Measurements from ENCODE around the gene MYO1C.
"Not testable (repeated sequence)": the region's sequence is repeated elsewhere in the genome, so short reads cannot be mapped to it uniquely, and the experiment has no call there.

Gene MYO1C

DNA sequence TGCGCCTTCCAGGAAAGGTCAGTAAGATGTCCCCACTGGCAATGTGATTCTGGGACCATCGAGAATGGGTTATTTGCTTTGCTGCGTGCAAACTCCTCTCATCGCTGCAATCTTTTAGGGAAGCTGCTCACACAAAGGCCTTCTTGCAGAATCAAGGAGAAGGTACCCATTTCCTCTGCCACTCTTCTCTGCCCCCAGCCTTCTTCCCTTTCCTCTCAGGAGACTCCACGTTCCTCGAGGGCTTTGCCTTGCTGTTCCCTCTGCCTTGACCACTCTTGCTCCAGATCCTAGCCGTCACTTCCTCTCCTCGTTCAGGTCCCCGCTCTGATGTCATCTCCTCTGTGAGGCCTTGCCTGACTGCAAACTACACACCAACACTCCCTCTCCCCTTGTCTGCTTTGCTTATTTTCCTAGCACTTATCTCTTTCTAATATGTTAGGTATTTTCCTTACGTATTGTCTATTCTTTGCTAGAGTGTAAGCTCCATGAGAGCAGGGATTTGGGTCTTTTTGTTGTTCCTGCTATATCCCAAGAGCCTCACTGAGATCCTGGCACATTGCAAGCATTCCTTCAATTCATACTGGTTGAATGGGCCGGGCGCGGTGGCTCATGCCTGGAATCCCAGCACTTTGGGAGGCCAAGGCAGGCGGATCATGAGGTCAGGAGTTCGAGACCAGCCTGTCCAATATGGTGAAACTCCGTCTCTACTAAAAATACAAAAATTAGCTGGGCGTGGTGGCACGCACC, 31.1 kb downstream of the MYO1C start:
- DNase-seq = peak; percentile 83 to 87 (median 84)

DNA sequence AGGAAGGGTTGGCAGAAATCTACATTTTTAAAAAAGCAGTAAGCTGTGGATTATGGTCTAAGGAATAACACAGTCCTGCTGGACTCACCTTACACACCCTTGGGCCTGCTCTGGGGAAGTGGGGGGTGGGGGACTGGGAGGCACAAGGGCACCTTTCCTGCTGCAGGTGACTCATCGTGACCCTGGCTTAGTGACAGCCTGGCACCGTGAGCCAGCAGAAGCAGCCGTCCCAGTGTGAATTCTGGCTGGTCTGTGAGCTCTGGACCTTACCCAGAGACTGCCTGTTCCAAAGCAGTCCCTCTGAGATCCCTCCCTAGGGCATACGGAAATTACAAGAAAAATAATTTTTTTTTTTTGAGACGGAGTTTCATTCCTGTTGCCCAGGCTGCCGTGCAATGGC, 32.3 kb downstream of the MYO1C start:
- no peak for DNase-seq

DNA sequence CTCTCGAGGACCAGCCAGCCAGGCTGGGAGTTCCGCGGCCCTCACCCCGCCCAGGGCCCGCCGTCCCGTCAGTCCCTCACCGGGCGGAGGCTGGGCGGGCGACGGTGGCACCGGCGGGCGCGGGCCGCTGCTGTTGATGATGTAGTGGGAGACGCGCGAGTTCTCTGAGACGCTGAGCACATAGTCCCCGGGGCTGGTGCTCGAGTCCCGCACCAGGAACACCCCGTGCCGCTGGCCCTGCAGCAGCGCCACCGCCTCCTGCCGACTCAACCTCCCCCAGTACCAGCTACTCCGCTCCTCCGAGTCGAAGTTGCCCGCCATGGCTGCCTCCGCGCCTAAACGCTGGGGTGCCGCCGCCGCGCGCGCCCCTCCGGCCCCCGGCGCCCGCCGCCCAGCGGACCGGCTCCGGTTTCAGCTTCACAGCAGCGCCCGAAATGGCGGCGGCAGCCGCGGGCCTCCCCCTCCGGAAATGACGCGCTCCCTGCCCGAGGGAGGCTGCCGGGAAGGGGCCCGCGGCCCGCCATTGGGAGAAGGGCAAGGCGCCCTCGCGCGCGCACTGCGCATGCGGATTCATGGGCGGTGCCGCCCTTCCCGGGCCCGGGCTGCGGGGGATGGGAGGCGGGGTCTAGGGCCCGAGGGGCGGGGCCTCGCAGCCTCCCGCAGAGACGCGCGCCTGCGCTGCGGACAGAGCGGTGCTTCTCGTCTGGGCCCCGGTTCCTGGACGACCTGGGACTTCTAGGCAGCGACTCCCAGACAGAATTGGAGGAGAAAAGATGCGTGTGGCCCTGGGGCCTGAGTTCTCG, 36.5 kb downstream of the MYO1C start, which contains the start of gene CRK:
CRK (minus strand) TSS at position 436 of the 803 bp plus-strand sequence; CDS start at position 321, 115 bp downstream.
- DNase-seq = peak; percentile 99 to 100 (median 100)

DNA sequence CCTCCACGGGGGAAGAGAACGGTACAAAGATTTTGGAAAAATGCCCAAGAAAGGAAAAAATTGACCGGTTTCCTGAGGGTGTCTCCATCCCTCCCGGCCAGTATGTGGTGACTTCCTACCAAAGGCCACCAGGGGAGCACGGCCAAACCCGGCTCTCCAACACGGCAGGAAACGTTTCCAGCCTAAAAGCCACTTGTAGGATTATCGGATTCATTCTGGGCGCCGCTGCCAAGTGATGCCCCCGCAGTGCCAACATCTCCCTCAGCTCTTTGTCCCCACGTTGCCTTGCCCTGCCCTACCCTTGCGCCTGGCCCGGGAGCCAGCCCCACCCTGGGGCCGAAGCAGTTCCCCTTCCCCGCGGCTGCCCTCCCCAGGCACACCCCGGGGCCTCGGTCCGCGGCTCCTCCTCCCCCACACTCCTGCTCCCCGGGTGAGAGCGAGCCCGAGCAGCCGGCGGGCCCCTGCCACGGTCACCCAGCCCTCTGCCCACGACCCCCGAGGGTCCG, 37.1 kb downstream of the MYO1C start:
- peak; percentile 70 to 82 (median 74) for DNase-seq

DNA sequence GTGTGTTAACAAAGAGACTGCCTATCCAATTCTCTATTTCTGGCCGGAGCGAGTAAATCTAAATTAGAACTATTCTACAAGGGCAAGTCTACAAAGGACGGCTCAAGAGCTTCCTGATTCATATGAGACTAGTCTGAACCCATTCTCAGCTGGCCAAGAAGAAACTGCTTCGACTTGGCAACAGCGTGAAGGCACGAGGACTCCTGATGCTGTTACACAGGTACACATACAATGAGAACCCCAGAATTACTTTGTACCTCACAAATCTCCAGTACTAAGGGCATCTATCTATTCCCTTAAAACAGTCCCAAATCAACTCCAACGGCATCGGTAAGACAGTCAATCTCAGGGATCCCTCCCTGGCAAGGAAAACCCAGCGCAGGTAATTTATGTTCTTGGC, 37.9 kb downstream of the MYO1C start:
- DNase-seq = no peak

DNA sequence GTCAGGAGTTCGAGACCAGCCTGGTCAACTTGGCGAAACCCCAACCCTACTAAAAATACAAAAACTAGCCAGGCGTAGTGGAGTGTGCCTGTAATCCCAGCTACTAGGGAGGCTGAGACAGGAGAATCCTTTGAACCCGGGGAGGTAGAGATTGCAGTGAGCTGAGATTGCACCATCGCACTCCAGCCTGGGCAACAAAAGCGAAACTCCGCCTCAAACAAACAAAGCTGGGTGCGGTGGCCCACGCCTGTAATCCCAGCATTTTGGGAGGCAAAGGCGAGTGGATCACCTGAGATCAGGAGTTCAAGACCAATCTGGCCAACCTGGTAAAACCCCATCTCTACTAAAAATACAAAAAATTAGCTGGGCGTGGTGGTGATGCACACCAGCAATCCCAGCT, 38.8 kb downstream of the MYO1C start:
- DNase-seq = not testable (repeated sequence)

DNA sequence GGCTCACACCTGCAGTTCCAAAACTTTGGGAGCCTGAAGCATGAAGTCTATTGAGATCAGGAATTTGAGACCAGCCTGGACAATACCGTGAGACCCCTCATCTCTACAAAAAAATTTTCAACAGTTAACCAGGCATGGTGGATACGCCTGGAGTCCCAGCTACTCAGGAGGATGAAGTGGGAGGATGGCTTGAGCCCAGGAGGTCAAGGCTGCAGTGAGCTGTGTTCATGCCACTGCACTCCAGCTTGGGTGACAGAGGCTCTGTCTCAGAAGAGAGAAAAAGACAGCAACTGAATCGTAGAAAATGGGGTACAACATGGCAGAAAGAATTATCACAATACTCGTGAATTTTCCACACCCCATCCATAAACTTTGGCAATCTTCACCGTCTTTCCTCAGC, 39.6 kb downstream of the MYO1C start:
- no peak for DNase-seq

DNA sequence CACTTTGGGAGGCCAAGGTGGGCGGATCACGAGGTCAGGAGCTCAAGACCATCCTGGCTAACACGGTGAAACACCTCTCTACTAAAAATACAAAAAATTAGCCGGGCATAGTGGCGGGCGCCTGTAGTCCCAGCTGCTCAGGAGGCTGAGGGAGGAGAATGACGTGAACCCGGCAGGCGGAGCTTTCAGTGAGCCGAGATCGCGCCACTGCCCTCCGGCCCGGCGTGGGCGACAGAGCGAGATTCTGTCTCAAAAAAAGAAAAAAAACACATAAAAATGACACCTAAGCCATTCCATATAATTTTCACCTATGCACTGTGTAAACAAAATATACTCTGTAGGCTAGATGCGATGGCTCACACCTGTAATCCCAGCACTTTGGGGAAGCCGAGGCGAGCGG, 42.2 kb downstream of the MYO1C start:
- DNase-seq = not testable (repeated sequence)

DNA sequence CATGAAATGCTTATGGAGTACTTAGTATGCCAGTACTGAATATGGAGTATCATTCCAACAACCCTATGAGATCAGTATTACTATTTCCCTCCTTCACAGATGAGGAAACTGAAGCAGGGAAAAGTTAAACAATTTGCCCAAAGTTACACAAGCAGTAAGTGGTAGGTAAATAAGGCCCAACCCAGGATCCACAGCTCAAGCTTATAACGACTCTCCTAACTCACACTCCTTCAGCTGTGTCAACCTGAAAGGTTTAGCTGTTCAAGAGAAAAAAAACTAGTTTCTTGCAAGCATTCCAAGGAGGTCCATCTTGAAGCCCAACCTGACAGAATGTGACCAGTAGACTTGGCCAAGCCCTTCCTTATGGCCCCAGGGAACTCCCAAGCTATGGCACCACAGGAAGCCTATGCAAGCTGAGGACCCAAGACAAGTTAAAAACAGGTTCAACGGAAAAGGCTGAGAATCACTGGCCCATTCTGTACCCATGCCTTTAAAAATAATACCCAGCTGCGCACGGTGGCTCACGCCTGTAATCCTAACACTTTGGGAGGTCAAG, 43.0 kb downstream of the MYO1C start:
- DNase-seq = no peak

DNA sequence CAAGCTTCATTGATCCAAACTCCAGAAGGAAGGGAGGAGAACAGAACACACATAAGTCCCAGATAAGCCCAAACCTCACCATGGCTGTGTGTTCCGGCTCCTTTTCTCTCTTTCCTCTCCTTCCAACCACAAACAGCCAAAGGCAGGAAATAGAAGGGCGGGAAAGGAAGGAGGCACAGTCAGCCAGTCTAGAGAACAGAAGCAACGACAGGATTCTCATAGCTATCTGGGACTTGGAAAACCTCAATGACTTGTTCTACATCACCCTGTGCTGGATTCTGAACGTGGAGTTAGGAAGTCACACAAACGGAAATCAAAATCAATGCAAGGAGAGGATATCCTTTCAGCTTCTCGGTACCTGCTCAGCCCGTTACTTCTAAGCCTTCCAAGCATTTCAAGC, 45.4 kb downstream of the MYO1C start:
- peak in 1 of 3 donors; percentile 17 for DNase-seq

DNA sequence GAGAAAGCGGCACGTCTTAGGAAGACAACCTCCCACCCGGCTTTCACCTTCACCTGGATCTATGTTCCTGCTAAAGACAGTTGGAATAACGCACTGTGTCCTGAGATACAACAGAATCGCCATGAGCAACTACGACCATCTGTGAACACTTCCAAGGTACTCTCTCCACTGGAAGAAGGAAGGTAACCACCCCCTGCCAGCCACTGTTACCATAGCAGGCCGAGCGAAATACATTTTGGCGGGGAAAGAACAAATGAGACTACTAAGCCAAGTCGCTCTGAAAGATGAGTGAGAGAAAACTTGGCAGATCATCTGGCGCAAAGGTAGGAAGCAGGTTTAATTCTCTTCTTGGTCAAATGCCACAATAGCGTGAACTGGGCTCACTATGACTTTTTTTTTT, 46.3 kb downstream of the MYO1C start:
- DNase-seq = no peak

DNA sequence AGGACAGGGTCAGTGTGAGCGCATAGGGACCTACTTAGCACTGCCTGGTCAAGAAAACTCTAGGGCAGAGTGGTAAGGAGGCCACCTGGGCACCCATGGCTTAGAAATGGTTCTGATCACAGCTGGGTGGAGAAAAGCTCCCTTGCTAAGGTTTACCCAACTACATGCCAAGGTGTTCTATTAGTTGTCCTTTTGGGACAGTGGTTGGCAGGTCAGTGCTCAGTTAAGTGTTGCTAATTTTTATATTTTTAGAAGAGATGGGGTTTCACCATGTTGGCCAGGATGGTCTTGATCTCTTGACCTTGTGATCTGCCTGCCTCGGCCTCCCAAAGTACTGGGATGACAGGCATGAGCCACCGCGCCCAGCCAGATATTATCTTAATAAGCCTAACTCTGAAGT, 46.8 kb downstream of the MYO1C start:
- not testable (repeated sequence) for DNase-seq

DNA sequence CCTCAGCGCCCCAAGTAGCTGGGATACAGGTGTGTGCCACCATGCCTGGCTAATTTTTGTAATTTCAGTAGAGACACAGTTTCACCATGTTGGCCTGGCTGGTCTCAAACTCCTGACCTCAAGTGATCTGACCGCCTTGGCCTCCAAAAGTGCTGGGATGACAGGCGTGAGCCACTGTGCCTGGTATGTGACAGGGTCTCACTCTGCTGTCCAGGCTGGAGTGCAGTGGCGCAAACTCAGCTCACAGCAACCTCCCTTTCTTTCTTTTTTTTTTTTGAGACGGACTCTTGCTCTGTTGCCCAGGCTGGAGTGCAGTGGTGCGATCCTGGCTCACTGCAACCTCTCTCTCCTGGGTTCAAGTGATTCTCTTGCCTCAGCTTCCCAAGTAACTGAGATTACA, 49.8 kb downstream of the MYO1C start:
- DNase-seq = not testable (repeated sequence)

DNA sequence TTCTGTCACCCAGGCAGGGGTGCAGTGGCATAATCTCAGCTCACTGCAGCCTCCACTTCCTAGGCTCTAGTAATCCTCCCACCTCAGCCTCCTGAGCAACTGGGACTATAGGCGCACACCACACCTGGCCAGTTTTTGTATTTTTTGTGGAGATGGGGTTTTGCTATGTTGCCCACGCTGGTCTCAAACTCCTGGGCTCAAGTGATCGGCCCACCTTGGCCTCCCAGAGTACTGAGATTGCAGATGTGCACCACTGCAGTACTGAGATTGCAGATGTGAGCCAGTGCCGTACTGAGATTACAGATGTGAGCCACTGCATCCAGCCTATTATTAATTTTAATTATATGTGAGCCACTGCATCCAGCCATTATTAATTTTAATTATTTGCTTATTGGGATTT, 50.3 kb downstream of the MYO1C start:
- DNase-seq = no peak

DNA sequence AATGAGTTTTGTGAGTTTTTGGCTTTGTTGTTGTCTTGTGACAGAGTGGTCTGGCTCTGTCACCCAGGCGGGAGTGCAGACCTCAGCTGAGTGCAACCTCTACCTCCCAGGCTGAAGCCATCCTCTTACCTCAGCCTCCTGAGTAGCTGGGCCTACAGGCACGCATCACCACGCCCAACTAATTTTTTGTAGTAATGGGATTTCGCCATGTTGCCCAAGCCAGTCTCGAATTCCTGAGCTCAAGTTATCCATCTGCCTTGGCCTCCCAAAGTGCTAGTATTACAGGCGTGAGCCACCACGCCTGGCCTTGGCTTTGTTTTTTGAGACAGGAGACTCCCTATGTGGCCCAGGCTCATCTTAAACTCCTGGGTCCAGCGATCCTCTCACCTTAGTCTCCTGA, 51.6 kb downstream of the MYO1C start:
- DNase-seq = no peak

DNA sequence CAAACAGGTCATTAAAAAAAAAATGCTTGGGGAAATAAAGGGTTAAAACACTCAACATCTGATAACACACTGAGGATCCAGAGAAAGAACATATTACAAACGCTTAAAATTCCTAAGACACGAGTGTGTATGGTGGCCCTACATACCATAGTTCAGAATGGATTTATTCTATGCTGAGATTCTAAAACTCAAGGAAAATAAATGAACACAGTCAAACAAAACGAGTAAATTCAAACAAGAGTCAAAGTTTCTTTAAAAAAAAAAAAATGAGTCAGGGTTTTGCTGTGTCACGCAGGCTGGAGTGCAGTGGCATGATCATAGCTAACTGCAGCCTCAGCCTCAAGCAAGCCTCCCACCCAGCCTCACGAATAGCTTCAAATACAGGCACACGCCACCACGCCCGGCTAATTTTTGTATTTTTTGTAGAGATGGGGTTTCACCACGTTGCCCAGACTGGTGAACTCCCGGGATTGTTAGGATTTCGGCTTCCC, 53.8 kb downstream of the MYO1C start:
- DNase-seq = peak in 1 of 3 donors; percentile 35

DNA sequence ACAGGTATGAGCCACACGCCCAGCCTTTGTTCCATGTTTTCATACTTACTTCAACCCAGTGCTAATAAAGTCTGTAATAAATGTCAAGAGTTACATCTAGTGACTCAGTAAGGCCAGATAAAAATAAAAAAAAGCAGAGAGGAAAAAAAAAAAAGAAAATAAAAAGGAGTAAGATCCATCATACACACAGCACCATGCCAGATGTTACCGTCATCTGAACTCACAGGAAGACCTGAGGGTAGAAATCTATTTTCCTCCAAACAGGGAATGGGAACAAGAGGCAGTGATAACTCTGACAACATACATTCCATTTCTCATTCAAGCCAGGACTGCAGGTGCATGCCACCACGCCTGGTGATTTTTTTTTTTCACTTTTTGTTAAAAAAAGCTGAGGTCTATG, 57.2 kb downstream of the MYO1C start:
- no peak for DNase-seq

DNA sequence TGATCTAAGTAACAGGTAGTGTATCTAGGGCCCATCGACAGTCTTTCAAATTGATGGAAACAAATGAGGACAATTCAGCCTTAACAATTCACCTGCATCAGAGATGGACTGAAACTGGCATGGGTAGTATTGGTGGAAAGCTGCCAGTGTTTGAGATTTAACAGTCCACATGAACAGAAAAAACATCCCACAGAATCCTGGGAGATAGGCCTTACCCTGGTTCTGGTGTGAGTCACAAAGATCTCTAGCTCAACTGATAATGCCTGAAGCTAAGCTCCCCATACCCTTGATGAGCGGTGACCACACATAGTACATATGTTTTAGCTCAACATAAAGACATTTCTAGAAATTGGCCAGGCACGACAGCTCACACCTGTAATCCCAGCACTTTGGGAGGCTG, 58.3 kb downstream of the MYO1C start:
- DNase-seq = no peak

DNA sequence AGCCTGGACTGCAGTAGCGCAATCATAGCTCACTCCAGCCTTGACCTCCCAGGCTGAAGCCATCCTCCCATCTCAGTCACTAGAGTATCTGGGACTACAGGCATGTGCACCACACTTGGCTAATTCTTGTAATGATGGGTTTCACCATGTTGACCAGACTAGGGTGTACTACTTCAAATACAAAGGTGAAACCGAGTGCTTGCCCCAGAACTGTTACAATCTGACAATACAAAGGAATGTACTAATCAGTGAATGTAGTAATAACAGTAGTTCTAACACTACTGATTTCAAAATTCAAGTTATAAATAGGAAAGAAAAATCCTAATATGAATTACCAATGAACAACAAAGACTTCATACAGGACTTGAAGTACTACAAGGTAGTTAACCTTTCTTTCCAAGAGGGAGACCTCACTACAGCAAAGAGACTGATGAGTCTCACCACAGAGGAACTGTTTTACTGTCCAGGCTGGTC, 60.8 kb downstream of the MYO1C start:
- no peak for DNase-seq

DNA sequence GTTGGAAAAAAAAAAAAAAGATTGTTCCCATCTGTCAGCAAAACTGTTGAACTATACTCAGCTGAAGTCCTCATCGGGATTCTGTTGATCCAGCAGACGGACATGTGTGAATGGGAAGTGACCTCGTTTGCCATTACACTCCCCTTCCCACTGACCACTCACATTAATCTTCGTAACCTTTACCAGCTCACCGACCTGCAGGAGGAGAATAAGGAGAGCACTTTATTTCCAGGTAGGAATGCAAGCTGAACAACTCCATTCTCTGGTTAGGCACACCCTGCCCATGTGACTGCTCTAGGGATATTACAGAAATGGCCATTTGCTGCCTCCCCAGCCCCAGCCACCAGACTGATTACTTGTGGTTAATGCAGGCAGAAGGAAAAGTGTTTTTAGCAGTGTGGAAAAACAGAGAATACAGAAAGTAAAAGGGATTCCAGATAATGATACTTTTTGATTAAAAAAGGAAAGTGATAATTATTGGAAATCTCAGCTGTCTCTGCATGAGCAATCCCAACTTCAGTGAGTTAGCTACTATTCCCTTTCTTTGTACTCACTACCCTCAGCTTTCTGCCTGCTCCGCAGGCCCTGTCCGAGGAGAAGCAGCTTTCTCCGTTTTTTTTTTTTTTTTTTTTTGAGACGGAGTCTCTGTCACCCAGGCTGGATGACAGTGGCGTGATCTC, 68.9 kb downstream of the MYO1C start:
- DNase-seq = no peak

DNA sequence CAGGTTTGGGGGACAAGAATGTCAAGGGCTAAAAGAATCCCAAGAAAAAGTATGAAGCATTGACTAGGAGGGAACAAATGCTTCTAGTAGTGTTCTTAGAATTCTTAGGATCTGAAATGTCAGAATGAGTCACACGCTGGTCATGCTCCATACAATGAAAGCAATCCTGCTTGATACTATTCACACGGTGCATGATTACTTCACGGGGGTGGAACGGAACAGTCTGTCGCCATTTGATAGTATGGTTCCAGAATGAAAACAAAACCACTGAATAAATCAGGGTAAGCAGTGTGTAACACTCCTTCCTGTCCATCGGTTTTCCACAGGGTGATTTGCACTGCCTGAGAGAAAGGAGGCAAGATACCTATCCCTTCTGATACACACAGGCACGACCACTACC, 69.6 kb downstream of the MYO1C start:
- peak; percentile 62 to 79 (median 68) for DNase-seq

DNA sequence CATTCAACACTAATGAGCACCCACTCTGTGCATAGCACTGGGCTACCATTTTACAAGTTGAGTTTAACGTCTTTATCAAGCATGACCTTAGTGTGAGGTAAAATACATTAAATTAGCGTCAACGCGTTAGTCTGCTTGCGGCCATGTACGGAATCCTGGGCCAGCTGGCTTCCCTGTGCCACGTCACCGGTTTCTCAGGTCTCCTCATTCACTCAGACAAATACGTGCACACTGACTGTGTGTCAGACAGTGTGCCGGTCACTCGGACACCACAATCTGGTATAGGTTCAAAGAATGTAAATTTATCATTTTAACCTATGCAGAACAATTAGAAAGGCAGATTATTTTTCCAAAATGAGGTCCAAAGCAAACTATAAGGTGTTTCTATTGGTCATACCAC, 71.0 kb downstream of the MYO1C start:
- DNase-seq = no peak

DNA sequence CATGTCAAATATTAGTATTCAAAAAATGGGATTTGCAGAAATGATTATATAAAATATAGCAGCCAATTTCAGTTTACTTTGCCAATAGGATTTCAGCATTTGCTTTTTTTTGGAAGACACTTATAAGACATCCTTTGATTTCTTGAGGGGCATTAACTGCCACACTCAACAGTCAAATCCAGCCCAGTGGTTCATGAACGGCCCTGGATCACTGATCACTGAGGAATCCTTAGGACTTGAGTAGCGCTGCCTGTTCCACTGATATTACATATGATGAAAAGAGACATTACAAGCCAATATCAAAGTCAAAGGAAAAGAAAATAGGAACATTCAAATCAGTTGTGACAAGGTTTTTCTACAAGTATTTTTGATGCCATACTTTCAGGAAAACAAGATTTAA, 71.5 kb downstream of the MYO1C start:
- no peak for DNase-seq
